ENCODE results near the gene HLA-DMB. TPM values are rescaled to one million over a fixed set of nuclear protein-coding genes. Genes with fewer than 3 reads are reported as not detected.

The HLA-DMB gene
- total RNA-seq, 1 experiment from 2014 or later = 3.3 TPM

- Histone ChIP-seq H3K36me3 (ENCODE audit: control insufficient read depth in 1 of 2, insufficient read depth in 2 of 2, low read length in 2 of 2) (no peaks in the 10 kb centered on the region), H4K20me1 (ENCODE audit: insufficient read depth) (no peaks in the 10 kb centered on the region), H3K4me3 (replicated peaks in 1 of 2; ENCODE audit: low read depth in 1 of 2, low read length in 2 of 2) (no peak overlapping the region), H3K9ac (ENCODE audit: low read length) (no peak overlapping the region), H3K27ac (ENCODE audit: low read depth, low read length) (no peak overlapping the region), H3K27me3 (ENCODE audit: insufficient read depth, low read length) (no peaks in the 10 kb centered on the region), H3K9me3 (ENCODE audit: control insufficient read depth in 1 of 2, insufficient read depth in 1 of 2, low read depth in 1 of 2, low read length in 2 of 2) (no peaks in the 10 kb centered on the region), H3K4me2 (ENCODE audit: low read length) (no peak overlapping the region), H3K4me1 (ENCODE audit: control insufficient read depth in 1 of 2, insufficient read depth in 2 of 2, low read length in 2 of 2) (peaks cover 4 to 12% of the 10 kb centered on the region in 2 experiments; a peak in 3 of 4 replicates), H3K79me2 (ENCODE audit: insufficient read depth, low read length) (no peaks in the 10 kb centered on the region), H3K9me2 (ENCODE audit: insufficient read depth) (no peaks in the 10 kb centered on the region), H2AFZ (ENCODE audit: low read depth, low read length, poor library complexity, severe bottlenecking) (no peak overlapping the region)
- intact Hi-C loops (cut with micrococcal nuclease) = no loop called here
- DNase-seq (ENCODE audit: low read depth, low spot score) (no peak), ATAC-seq (no peak)
- TF ChIP-seq ATF3 (IDR thresholded peaks at IDR 0.05) (no peak), ZNF274 (IDR thresholded peaks at IDR 0.05; ENCODE audit: low read depth, low read length) (no peak), EZH2phosphoT487 (IDR thresholded peaks at IDR 0.05; ENCODE audit: borderline replicate concordance) (no peak), YY1 (IDR thresholded peaks at IDR 0.05; ENCODE audit: extremely low read depth, insufficient replicate concordance, low read depth, low read length) (no peak), TCF7L2 (IDR thresholded peaks at IDR 0.05; ENCODE audit: borderline replicate concordance, extremely low read depth, insufficient read depth, insufficient read length) (no peak), SIN3A (IDR thresholded peaks at IDR 0.05; ENCODE audit: low read depth) (no peak), EZH2 (IDR thresholded peaks at IDR 0.05) (no peak), POLR2A (IDR thresholded peaks at IDR 0.05; ENCODE audit: borderline replicate concordance, extremely low read depth, insufficient read depth, insufficient read length) (no peak), FOSL1 (IDR thresholded peaks at IDR 0.05; ENCODE audit: low read depth) (no peak), SRF (IDR thresholded peaks at IDR 0.05; ENCODE audit: low read depth) (no peak), RAD21 (IDR thresholded peaks at IDR 0.05; ENCODE audit: low read depth) (no peak), JUND (IDR thresholded peaks at IDR 0.05) (no peak), ZBTB33 (IDR thresholded peaks at IDR 0.05; ENCODE audit: extremely low read depth, insufficient replicate concordance, low read length) (no peak), CEBPB (IDR thresholded peaks at IDR 0.05; ENCODE audit: low read depth) (no peak), REST (IDR thresholded peaks at IDR 0.05; ENCODE audit: low read depth) (no peak), MAX (IDR thresholded peaks at IDR 0.05) (no peak), CTCF (IDR thresholded peaks at IDR 0.05 in 2 of 3, conservative IDR thresholded peaks at IDR 0.05 in 1 of 3; ENCODE audit: borderline replicate concordance in 1 of 3, insufficient read depth in 1 of 3, low read depth in 2 of 3, low read length in 2 of 3) (no peak), EGR1 (IDR thresholded peaks at IDR 0.05; ENCODE audit: low read depth) (no peak), ELF1 (IDR thresholded peaks at IDR 0.05; ENCODE audit: borderline replicate concordance, low read depth) (no peak)
- BruUV-seq (replicated peaks) = no TSS peak
- RAD21 ChIA-PET (ENCODE audit: low non-redundant PET in 1 of 2, low total read pairs in 2 of 2, uncharacterized antibody in 2 of 2, unreplicated experiment in 2 of 2) = no interaction called here
- CTCF ChIA-PET = no interaction called here
- POLR2A ChIA-PET = no interaction called here
Observed at GRCh38 chr6:32937230-32937633, 3.6 kb downstream of the HLA-DMB start.
